HG03571 (cell line): Measurements from ENCODE around the gene PDGFA.

ENCODE experiments used
- ATAC-seq: cut with Tn5 transposase; IDR thresholded peaks from one replicate; pipeline ENCODE4 v1.9.1; 2021; ENCODE audit not compliant: unreplicated experiment

Gene PDGFA

DNA sequence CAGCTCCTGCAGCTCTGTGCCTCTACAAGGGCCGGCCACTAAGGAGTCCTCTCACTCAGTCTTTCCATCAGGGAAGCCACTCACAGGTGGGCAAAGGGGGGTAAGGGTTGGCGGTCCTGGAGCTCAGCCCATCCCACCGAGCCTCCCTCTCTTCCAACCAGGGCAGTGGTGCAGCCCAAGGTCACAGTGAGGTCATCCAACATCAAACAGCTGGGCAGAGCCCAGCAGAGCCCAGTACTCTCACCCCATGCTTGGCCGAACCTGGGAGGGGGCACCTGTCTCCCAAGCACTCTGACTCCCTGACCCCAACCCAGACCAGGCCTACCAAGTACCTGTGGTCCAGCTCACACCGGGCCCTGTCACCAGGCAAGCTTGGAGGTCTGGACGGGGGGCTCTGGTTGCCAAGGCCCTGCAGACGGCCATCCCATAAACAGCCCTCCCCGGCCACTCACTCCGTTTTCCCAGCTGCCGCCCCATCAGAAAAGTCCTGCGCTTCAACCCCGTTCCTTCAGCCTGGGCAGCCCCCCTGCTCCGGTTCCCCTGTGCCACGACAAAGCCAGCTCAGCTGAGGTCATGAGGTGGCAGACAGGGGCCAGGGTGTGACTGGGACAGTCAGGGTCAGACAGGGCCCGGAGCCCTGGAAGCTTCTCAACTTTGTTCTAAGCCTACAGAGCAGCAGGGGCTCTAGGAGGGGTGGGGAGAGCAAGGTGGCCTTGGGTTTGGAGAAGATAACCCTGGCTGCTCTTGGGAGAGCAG, 27.5 kb downstream of the PDGFA start:
- no peak for ATAC-seq

DNA sequence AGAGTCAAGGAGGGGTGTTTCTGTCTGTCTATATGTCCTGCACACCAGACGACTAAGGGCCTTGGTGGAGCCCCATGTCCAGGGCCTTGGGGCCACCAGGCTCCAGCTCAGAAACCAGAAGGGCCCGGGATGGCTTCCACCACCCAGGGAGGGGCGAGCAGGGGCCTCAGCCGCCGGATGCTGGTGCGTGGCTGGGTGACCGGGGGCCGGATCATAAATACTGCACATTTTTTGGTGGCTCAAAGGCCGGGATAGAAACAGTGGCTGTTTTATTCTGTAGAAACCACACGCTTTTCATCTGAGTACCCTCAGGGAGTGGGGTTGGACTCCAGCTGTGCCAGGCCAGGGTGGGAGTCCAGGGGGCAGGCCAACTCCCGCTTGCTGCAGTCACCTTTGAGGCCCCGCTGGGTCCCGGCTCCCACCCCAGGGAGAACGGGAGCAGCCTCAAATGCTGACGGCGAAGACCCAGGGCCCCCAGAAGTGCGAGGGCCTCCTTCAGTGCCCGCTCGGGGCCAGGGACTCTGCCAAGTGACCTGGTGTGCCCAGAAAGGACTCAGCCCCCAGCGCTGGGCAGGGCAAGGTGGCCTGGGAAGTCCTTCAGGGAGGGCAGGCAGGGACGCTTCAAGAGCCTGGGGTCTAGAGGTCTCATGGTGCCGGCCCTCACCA, 28.2 kb downstream of the PDGFA start:
- no peak for ATAC-seq

DNA sequence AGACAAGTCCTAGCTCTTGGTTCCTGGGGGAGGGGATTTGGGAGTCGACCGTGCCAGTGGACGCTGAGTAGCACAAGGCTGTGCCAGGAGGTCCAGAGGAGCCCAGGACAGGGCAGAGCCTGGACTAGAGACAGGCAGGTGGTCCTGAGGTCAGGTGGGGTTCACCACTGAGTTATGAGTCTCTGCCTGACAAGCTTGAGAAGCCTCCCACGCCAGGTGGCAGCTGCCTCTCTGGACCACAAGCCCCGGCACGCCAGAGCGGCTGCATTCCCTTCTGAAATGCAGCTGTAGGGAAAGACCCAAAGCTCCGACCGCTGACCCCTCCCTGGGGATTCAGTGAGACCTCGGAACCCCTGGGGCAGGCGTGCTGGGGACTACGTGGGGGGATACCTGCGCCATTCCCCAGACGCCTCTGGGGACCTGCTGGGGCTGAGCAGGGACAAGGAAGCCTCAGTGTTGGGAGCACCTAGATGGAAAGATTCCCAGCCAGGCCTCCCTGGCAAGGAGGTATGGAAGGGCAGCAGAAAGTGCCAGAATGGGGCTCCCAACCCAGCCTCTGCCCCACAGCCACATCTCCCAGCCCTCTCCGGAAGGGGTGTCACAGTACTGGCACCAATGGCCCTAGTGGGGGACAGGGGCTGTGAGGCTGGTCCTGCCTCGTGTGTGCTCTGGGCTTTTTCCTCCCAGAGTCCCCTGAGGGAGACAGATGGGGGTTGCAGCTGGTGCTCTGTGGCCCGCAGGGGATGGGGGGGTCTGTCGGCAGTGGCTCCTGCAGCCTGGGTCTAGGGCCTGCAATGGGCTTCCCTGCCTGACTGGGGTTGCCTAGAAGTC, 29.0 kb downstream of the PDGFA start:
- no peak for ATAC-seq

DNA sequence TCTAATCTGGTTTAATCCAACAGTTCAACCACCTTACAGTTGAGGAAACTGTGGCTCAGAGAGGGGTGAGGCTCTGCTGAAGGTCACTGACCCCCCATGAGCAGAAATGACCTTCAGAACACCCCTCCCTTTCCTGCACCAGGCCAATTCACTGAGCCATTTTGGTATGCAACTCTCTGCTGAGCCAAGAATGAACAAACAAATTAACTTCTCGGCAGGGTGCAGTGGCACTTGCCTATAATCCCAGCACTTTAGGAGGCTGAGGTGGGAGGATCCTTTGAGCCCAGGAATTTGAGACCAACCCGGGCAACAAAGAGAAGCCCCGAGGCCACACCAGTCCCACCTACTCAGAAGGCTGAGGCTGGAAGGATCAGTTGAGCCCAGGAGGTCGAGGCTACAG, 29.8 kb downstream of the PDGFA start:
- ATAC-seq = no peak

DNA sequence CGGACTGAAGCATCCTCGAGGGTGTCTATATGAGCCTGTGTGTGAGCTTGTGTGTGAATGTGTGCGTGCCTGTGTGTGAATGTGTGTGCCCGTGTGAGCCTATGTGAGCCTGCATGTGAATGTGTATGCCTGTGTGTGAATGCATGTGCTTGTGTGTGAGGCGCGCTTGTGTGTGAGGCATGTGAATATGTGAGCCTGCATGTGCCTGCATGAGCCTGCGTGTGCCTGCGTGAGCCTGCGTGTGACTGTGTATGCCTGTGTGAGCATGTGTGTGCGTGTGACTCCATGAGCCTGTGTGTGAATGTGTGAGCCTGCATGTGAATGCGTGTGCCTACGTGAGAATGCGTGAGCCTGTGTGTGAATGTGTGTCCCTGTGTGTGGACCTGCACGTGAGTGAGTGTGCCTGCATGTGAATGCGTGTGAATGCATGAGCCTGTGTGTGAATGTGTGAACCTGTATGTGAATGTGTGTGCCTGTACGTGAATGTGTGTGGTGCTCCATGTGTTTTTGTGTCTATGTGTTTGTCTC, 33.4 kb downstream of the PDGFA start:
- no peak for ATAC-seq

DNA sequence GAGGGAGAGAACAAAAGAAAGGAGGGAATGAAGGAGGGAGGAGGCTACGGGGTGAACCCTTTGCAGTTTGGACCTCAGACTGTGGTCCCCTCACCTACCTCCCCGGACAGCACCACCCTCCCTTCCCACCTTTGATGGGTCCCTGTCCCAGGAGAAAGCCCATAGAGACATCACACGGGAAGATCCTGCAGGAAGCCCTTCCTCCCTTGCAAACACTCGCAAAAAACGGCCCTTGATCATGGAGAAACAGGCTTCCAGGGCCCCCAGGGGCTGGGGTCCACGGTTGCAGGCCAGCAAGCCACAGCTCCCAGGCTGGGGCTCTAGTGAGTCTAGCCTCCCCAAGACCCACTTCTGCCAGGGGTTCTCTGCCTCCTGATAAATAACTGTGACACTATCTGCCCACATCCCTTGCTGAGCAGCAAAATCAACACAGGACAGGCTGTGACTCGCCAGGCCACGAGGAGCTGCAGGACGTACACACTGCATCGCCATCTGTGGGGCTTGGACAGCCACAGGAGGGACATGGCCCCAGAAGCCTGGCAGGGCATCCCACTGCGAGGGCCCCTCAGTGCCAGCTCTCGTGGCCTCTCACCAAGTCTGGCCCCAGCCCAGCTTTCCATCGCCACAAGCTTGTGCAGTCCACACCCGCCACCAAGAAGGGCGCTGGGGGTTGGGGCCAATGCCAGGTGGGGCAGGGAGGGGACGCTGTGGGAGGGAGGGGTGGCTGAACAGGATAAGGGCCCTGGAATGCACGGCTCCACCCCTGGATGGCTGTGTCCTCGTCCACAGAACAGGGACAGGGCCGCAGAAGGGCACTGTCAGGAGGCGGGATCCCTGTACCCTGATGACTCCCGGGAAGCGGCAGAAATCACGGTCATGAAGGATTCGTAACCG, 34.2 kb downstream of the PDGFA start:
- no peak for ATAC-seq

DNA sequence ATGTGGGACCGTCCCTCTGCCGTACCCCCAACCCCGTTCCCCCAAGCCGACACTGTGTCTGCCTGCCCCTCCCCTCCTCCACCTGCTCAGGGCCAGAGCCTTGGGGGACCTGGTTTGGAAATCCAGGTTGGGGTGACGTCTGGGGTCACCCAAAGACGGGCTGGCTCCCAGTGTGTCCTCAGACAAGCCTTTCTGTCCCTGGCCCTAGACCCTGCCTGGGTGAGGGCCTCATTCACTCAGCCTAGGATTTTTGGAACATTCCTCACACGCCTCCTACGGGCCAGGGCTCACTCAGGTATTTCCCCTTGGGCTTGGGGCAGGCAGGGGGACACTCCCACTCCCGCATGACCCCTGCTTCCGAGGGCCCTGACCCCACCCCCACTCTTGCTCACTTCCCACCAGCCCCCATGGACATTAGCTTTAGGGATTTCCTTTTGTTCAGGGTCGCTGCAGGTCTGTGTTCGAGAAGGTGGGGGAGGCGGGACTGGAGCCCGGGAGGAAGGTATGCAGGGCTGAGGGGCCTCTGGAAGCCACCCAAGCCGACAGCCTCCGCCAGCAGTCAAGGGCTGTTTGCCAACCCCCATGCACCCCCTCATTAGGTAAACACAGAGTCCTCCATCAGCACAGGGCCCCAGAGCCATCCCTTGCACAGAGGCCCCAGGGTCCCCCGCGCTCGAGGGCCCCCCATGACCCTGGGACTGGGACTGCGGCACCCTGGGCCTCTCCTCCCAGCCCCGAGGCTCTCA, 35.1 kb downstream of the PDGFA start:
- ATAC-seq = no peak

DNA sequence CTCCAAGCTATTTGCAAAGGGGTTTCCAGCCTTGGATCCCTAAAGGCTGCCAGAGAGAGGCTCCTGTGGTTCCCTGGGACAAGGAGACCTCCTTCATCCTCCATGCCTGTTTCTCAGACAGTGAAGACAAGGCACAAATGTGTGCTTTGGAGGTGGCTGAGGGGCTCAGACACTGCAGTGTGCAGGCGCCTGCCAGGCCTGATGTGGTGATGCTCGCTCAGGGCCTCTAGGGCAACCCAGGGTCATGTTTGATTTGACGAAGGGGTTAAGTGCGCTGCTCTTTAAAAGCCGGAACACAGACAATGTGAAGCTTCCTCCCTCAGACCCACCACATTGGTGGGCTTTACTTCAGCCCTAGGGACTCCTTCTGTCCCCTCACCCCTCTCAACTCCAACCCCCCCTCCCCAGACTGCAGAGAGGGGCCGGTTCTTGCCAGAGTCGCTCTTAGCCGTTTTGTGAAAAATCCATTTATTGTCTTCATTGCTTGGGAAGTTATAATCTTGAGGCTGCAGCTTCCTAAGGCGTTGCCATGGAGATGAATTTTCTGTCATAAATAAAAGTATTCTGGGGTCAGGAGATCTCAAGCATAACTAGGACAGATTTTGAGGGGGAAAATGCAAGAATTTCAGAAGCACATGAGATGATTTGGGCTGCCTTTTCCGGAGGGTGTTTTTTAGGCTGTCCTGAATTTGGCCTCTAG, 35.8 kb downstream of the PDGFA start:
- no peak for ATAC-seq

DNA sequence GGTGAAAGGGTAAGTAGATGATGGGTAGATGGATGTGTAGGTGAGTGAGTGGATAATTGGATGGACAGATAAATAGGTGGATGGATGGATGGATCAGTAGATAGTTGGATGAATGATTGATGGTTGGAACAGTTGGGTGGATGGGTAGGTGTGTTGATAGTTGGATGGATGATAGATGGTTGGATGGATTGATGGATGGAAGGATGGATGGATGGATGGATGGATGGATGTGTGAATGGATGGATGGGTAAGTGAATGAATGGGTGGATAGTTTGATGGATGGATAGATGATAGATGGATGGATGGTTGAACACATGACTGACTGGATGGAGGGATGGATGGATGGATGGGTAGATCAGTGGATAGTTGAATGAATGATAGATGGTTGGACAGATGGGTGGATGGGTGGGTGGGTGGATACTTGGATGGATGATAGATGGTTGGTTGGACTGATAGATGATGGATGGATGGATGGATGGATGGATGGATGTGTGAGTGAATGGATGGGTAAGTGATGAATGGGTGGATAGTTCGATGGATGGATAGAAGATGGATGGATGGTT, 37.0 kb downstream of the PDGFA start:
- ATAC-seq = no peak

DNA sequence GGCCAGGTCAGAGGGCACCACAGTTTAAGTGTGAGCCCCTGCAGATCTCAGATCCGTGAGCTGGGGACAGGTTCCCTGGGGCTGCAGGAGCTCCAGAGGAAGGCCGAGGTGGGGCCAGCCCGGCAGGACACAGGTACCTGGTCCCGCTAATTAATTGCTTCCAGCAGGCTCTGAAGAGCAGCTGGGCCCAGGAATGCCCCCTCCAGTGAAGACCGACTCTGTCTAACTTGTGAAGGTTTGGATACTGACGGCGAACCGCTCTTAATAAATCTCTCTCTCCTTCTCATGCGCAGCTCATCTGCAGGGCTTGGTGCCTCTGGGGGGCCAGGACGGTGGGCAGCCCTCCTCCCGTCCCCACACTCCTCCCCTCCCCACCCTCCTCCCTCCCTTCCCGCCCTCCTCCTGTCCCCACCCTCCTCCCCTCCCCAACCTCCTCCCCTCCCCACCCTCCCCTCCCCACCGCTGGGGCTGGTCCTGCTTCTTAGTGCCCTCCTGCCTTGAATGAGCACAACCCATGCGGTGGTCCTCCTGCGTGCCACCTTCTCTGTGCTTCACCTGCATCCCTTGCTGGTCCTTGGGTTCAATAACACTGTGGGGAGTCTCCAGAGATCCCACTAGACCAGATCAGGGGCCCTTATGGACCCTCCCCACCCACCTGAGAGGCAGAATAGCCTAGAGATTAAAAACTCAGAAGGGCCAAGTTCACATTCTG, 38.3 kb downstream of the PDGFA start:
- no peak for ATAC-seq

DNA sequence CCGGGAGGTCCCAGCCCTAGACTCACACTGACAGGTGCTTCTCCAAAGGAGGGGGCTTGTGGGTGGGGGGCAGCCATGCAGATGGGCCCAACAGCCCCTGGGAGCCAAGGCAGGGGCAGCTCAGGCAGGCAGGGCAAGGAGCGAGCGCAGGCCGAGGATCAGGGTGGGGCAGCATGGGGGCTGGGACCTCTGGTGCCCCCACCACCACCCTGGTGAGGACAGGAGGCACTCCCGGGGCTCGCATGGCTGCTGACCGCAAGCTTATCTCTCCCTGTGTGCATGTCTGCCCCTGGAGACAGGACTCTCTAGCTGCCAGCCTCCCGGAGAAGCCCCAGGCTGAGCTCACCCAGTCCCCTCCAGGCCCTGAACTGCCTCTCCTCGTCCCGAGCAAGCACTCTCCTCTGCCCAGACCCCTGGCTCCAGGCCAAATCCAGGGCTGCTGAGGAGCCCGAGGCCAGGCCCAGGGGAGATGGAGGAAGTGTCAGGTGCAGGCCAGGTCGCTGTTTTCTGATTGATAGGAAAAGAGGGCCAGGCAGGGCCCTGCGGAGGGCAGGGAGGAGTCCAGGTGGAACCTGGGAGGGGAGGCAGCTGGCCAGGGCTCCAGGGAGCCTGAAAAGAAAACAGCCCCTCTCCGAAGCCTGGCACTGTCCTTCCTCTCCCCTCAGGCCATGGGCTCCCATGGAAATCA, 39.0 kb downstream of the PDGFA start:
- ATAC-seq = no peak

DNA sequence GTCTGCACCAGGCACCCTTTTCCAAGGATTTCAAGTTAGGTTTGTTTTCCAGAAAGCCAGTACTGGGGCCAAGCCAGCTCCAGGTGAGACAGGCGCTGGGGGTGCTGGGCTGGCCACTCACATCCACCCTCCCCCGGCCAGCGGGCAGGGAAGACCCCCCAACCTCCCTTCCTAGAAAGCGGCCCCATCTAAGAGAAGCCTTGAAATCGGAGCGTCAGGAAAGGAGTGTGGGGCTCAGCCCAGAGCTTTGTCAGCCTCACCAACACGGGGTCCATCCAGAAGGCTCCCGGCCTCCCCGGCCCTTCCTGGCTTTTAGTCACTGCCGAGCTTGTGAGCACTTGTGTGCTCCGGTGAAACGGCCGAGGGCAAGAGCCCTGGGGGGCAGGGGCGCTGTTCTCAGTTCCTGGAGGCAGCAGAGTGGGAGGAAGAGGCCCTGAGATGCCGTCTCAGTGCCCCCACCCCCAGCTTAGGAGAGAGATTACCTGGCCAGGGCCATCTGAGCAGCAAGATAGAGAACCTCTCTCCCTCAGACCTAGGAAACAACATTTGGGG, 39.6 kb downstream of the PDGFA start:
- no peak for ATAC-seq

DNA sequence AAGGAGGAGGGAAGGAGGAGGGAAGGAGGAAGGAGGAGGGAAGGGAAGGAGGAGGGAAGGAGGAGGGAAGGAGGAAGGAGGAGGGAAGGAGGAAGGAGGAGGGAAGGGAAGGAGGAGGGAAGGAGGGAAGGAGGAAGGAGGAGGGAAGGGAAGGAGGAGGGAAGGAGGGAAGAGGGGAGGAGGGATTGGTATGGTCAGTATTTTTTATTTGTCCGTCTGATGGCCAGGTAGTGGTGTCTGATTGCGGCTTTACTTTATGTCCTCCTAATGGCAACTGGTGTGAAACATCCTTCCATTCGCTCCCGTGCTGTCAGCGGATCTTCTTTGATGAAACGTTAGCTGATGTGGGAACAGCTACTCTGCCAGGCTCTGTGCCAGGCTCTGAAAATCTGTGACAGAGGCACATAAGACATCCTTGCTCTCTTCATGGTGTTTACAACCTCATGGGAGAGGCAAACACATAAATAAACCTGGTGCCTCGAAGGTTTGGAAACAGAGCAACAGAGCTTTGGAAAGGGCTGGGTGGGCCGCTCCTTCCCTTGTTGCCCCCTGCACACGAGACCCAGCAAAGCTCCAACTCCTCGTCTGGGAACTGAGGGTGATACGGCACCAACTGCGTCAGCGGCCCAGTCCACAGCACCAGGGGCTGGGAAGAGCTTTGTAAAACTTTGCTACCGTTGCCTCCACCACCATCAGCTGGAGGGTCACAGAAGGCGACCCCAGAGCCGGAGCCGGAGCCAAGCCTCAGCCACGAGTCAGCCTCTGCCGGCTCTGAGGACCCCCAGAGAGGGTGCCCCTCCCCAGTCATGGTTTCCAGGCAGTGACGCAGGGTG, 40.3 kb downstream of the PDGFA start:
- ATAC-seq = no peak

DNA sequence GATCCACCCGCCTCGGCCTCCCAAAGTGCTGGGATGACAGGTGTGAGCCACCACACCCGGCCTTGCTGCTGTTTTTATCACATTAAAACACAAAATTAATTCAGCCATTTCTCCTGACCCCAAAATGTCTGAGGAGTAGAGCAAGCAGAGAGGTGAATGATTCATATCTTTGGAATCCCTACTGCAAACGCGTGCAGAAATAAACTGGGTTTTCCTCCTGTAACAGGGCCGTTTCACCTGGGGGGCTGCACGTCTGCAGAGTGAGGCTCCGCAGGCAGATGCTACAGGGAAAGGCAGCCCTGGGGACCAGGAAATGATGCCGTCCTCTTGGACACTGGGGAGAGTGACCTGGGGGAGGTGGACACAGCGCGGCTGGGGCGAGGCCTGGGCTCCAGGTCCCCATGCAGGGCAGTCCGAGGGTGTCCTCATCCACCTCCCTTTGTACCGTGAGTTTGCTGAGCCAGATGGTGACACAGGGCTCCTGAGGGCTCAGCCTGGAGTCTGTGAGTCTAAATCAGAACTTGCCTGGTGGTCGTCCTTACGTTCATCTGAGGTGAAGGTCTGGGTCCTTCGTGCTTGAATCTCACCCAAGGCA, 41.9 kb downstream of the PDGFA start:
- no peak for ATAC-seq

DNA sequence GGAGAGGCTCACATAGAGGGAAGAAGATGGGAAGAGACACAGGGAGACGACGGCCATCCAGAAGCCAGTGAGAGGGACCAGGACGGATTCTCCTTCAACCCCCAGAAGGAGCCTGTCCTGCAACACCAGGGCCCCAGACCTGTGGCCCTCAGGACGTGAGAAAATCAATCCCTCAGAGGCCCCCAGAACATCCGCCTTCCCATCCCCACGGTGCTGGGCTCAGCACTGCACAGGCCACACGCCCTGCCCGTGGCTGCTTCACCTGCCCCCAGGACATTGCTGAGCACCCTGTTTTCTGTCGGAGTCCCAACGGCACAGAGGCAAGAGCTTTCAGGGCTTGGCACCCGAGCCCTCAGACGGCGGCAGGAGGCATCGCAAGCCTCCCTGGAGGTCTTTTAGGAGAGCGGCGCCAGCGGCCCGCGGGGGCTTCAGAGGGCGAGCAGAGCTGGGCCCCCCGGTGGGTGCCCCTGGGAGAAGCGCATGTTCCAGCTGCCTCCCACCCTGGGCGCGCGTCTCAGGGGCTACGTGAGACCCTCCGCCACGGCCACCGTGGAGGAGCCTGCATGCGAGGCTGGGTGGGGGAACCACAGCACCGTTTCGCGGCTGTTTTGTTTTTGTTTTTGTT, 42.8 kb downstream of the PDGFA start:
- ATAC-seq = no peak

DNA sequence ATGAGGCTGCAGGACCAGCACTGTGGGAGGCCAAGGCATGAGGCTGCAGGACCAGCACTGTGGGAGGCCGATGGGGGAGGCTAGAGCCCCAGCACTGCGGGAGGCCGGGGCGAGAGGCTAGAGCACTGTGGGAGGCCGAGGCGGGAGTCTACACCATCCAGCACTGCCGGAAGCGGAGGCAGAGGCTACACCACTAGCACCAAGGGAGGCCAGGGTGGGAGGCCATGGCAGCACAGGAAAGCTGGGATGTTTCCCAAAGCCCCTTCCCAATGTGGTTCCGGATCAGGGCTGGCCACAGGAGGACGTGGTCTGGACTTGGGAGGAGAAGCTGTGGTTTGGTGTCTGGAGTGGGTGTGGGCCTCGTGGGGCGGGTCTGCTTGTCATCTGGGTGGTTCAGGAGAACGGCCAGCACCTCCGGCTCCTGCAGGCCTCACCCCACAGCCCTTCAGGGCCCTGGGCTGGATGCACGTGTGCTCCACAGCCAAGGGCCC, 43.6 kb downstream of the PDGFA start:
- ATAC-seq = no peak
